Endometrial microvascular endothelial cells (primary cell): ENCODE data around the gene LYAR. TPM values are rescaled to one million over a fixed set of nuclear protein-coding genes. Genes with fewer than 3 reads are reported as not detected.

ENCODE experiments used
- in situ Hi-C: cut with HindIII; loops from 2 replicates; pipeline ENCODE4 v1.10.0; 2017; ENCODE audit warnings: low sequenced_read_pairs, low pct_unique_long_range_greater_than_20kb; ENCODE audit errors: inconsistent ontology term
- total RNA-seq: library from RNA; depleted of rRNA; stranded (reverse); fragments of >200 nt; gene quantifications from one replicate; pipeline ENCODE4 v1.2.3, GENCODE V29; 2015; ENCODE audit errors: inconsistent ontology term

The LYAR gene
- total RNA-seq, 1 donor from 2014 or later: 41.6 TPM

DNA sequence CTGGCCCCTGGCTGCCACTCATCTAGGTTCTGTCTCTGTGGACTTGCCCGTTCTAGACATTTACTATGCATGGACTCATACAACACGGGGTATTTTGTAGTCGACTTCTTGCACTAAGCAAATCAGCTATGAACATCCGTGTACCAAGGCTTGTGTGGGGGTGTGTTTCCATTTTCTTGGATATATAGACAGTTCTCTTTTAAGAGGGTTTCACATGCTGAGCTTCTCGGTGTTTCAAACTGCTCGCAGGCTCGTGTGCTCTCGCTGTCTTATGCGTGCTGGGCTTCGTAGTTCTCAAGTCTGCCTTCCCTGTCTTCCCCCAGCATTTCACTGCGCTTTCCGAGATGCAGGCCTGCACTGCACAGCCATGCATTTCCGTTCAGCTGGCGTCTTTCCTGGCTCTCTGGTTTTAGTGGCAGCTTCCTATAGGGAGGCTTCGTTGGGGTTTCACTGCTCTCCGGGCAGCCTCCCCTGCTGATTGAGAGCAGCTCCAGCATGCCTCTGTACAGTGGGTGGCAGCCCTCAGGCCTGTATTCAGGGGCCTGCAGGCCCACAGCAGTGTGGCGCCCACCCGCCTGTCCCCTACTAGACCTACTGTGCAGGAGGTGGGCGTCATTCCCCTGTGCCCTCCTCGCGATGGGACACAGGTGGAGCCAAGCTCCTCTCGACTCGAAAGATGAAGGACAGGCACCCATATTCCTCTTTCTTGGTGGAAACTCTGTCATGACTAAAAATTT lies 27.7 kb upstream of the LYAR start:
- in situ Hi-C loops: no loop called here

DNA sequence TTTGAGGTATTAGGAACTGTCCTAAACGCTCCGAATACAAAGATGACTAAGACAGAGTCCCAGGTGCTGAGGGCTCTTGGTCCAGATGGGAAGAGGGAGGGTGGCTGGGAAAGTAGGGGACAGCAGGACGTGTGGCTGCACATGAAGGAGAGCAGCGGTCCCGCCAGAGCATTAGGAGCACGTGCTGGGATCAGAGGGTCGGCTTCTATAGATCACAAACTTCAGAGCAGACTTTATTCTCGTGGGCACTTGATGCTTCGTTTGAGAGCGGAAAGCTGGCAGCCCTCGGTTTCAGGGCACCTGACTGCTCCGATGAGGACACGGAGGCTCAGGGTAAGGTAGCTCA lies 26.2 kb upstream of the LYAR start:
- in situ Hi-C loops: no loop called here

DNA sequence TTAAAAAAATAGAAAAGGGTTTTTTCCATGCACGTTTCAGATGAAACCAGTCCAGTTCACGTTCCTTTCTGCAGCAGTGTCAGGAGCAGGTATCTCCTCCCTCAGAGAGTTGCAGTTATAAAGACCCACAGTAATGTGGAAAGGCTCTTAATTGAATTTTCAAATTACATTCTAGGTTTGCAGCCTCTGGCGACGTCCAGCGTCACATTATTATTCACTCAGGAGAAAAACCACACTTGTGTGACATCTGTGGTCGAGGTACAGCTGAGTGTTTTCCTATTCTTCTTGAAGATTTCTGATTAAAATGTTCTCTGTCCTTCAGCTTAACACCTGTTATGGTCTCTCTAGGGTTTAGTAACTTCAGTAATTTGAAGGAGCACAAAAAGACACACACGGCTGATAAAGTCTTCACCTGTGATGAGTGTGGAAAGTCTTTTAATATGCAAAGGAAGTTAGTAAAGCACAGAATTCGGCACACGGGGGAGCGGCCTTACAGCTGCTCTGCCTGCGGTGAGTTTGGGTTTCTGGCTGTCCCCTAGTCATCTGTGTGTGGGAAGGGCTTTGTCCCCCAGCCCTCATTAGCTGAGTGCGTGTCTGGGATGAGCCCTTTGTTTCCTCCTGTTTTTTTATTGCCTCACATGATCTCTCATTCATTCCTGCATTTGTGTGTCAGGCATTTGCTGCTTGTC lies 25.7 kb upstream of the LYAR start:
- in situ Hi-C loops: no loop called here

DNA sequence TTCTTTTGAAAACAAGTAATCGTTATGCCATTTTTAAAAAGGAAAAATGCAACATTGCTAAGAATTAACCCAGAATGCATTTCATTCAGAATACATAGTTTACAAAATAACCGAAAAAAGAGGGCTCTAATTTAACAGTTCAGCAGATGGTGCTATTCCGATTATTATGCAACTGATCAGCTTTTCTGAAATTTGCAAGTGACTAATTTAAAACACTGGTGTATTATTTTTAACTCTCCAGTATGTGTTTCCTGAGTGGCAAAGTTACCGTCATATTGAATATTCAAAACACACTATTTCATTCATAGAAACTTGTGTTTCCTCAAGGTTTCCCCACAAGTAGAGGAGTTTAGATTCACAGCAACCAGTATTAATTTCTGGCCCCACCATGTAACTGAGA lies 21.2 kb upstream of the LYAR start:
- in situ Hi-C loops: no loop called here

DNA sequence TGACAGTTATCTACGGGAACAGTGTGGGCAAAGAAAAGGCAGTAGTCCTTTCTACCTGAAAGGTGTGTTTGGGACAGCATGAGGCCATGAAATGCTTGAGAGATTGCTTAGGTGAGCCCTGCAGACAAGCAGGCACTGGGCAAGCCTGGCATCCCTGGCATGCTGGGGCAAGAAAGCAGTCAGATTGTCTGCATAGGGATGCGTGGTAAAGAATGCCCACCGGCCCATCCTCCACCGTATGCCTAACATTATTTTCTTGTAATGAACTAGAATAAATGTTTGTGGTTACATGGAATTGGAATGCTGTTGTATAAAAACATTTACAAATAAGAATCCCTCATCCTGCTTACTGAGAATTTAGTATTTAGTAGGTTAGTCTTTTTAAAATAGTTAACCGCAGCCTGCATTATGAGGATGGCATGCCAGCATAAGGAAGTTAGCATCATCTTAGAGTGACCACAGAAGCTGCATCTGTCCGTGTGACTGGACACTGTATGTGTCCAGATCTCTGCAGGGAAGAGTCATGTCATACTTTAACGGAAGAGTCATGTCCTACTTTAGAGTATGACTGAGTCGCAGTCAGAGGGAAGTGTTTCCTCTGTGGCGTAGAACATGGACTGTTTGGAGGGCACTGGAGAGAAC lies 19.0 kb upstream of the LYAR start:
- in situ Hi-C loops: no loop called here

DNA sequence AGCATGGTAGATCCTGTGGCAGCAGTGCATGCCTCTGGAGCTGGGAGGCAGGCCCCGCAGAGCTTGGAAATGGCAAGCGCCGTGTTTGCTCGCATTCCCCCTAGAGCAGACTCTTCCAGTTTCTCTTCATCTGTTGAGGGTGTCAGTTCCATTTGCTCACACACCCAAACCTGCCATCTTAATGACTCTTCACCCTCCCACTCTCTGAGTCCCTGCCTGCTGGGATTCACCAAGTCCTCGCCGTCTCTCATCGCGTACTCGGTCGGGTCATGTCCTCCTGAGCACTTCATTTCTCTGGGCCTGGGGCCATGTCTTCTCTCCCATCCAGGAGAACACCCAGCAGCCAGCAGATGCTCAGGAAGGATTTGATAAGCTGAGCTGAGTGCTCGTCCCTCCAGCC lies 17.0 kb upstream of the LYAR start:
- in situ Hi-C loops: no loop called here

DNA sequence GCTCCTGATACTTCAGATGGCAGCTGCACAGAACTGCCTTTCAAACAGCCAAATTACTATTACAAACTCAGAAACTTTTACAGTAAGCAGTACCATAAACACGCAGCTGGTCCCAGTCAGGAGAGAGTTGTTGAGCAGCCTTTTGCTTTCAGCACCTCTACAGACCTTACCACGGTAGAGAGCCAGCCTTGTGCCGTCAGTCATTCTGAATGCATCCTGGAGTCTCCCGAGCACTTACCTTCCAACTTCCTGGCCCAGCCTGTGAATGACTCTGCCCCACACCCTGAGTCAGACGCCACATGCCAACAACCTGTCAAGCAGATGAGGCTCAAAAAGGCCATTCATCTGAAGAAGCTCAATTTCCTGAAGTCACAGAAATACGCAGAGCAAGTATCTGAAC lies 12.5 kb upstream of the LYAR start:
- in situ Hi-C loops: no loop called here

DNA sequence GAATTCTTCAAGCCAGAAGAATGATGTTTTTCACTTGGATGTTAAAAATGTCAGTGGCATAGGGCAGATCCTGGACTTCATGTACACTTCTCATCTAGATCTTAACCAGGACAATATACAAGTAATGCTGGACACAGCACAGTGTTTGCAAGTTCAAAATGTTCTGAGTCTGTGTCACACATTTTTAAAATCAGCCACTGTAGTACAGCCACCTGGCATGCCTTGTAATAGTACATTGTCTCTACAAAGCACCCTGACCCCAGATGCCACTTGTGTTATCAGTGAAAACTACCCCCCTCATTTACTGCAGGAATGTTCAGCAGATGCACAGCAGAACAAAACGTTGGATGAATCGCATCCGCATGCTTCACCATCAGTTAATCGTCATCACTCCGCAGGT lies 12.0 kb upstream of the LYAR start:
- in situ Hi-C loops: no loop called here

DNA sequence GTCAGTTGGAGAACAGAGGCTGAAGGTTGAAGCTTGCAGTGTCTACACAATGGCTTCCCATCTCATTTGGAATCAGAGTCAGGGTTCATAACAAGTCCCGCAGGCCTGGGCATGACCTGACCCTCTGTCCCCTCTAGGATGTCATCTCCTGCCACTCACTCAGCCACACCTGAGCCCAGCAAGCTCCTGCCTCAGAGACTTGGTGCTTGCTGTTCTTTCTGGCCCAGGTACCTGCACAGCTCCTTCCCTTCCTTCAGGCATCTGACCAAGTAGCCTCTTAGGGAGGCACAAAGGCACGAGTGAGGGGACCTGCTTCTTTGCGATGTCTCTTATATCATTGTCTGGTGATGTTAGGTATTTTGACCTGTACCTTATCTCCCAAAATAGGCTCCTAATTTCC lies 9.1 kb upstream of the LYAR start:
- in situ Hi-C loops: no loop called here

DNA sequence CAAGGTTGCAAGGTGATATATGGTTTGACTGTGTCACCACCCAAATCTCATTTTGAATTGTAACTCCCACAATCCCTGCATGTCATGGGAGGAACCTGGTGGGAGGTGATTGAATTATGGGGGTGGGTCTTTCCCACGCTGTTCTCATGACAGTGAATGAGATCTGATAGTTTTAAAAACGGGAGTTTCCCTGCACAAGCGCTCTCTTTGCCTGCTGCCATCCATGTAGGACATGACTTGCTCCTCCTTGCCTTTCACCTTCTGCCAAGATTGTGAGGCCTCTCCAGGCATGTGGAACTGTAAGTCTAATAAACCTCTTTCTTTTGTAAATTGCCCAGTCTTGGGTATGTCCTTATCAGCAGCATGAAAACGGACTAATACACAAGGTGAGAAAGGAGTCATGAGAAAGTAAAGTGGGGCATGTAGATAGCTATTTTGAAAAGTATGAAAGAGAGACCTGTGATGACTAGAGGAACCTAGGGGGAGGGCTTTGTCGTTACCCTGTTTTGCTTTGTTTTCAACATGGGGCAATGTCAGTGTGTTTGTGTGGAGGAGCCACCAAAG lies 6.4 kb upstream of the LYAR start:
- in situ Hi-C loops: no loop called here

DNA sequence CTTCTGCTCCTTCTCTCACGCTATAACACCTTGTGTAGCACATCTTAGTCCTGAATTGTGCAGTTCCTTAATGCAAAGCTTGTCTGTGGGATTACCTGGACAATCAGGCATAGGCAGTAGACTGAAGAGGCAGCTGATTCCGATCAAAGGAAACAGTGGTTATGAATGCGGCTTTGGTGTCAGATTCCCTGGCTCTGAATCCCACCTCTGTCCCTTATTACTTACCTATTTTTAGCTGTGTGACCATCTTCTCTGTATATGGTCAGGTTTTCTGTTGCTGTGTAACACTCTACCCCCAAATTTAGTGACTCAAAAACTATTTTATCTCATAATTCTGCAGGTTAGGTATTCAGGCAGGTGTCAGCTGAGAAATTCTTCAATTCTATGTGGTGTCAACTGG lies 3.3 kb upstream of the LYAR start:
- in situ Hi-C loops: no loop called here

DNA sequence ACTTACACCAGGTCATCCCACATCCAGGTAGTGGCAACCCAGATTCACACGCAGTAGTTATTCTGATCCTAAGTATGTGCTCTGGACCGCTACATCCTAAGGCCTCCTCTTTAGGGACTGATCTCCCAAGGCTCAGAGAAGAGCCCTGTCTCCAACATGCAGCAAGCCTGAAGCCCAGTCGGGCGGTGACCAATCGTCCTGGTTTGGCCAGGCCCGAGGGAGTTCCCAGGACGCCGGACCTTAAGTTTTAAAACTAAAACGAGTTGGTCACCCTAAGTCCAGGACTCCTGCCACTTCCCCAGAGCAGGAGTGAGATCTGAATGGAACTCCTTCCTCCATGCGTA lies 385 bp downstream of the LYAR start:
- in situ Hi-C loops: no loop called here

DNA sequence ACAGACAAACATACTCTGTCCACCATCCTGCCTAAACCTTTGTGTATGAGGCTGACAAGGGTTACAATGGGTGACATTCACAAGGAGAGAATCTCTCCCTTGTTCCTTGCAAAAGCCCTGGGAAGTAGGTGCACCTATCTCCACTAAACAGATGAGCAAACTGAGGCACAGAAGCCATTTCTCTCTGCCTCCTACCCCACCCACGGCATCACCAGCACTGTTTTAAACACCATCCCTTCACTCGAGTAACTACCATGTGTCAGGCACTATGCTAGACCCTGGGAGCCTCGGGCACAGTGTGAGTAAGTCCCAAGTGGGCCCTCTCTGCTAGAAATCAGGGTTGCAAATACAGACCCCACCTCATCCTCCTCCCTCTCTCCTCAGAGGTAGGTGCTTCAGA lies 899 bp downstream of the LYAR start:
- in situ Hi-C loops: no loop called here

DNA sequence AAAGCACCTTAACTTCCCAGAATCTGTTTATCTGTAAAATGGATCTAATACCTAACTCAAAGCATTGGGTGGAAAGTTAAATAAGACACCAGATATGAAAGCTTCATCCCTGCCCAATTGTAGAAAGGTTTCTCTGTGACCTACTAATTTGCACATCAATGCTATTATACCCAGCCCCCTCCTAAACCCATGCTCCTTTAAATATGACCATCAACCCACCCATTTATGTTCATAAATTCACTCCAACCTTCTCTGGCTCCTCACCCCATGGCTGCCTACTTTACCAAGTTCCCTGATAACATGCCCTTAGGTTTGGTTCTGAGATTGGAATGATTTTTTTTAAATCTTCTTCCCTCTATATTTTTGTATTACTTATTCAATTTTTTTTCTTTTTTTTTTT lies 1.9 kb downstream of the LYAR start:
- in situ Hi-C loops: no loop called here

DNA sequence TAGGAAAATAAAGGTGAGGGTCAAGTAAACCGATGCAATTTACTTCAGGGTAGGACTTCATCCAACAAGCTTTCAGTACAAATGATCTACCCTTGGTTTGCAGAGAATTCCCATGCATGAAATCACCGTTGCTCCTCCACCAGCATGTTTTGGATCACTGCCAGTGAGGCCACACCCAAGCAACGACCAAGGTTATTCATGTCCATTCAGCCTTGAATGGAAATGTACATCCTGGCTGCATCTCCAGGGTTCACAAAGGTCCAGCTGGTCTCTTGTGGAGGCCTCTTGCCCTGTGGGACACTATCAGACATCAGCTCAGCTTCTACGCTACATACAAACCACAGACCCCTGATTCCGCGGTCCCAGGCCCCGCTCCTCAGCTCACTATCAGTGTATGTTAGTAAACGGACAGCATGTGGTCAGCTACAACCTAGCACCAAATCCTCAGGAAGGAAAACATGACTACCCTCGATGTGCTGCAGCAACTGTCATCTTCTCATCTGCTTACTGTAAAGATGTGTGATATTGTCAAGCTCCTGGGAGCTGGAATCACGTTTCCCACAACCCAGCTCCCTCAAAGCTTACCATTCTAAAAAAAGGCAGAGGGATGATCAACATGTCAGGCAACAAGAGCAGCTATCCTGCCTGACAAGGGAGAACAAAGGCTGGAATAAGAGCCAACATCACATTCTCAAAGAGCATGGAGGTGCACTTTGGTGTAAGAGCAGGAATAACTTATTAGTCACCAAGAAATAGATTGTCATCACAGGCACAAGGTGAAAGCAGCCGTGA lies 4.9 kb downstream of the LYAR start:
- in situ Hi-C loops: no loop called here

DNA sequence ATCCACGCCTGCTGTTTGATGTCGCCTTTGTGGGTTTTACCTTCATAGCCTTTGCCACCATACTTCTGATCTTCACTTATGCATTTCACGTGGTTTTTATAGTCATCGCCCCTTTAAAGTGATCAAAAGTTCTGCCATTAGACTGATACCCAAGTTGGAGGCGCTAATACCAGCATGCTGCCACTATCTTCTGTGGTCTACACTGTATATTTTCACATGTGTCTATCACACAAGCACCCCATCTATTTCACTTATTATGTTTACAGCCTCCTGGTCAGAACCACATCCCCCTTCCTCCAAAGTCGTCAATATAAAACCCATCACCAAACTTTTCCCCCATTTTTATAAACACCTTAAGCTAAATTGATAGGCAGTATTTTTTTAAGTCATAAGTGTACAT lies 8.2 kb downstream of the LYAR start:
- in situ Hi-C loops: no loop called here

DNA sequence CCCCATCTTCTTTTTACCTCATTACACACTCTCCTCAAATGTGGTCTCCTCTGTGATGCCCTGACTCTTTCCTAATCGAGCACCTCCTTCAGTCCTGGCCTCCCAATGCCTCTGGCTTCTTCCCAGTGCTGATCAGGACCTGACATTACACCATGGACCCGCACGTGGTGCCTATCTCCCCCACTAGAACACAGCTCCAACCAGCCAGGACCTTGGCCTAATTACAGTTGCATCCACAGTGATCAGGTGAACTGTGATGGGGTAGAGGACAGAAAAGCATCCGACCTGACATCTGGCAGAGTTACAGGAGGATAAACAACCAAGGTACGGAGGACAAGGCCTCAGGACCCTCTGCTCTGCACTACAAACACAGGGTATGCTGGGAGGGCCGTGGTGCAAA lies 12.4 kb downstream of the LYAR start:
- in situ Hi-C loops: no loop called here

DNA sequence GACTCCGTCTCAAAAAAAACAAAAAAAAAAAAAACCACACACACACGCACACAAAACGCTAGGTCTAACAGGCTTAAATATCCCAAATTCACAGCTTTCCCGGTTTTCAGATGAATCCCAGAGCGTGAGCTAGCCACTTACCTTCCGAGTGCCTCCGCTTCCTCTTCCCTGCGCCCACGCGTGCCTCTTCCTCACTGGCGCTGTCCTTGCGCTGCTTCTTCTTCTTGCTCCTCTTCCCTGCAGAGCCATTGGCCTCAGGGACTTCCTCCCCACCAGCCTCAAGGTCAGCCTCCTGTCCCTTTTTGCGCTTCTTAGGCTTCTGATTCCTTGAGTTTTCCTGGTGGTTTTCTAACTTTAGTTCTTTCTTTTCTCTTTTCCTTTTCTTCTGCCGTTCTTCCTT lies 15.7 kb downstream of the LYAR start:
- in situ Hi-C loops: no loop called here

DNA sequence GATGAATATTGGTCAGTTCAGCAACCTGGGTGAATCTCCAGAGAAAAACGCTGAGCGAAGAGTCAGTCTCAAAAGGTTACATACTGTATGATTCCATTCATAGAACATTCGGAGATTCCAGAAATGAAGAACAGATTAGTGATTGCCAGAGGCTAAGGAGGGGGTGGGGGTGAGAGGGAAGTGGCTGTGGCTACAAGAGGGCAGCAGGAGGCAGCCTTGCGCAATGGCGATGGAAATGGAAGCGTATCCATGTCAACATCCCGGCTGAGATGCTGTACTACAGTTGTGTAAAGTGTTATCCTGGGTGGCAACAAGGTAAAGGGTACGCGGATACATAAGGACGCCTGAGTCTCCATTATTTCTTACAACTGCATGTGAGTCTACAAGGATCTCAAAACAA lies 18.0 kb downstream of the LYAR start:
- in situ Hi-C loops: no loop called here

DNA sequence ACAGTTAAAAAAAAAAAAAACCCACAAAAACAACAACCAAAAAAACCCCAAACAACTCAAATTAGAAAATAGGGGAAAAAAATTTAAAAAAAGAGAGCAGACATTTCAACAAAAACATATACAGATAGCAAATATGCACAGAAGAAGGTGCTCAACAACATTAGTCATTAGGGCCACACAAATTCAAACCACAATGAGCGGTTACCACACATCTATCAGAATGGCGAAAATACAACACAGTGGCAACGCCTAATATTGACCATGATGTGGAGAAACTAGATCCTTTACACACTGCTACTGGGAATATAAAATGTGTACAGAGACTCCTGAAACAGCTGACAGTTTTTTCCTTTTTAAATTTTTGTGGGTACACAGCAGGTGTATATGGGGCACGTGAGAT lies 19.4 kb downstream of the LYAR start:
- in situ Hi-C loops: no loop called here
